K562 (cell line): ENCODE results near the gene MRPL54. TPM values are rescaled to one million over a fixed set of nuclear protein-coding genes. Genes with fewer than 3 reads are reported as not detected.

Experiments used
- FOSL1 ChIP-seq: fragments of 200-800 bp; sonication (Bioruptor generic); conservative IDR thresholded peaks from 2 replicates; pipeline ENCODE4 v1.6.1; 2016; ENCODE audit warnings: missing genetic modification characterization, missing compliant biosample characterization
- JUNB ChIP-seq: fragments of 450-650 bp; formaldehyde crosslinking; conservative IDR thresholded peaks from 2 replicates; pipeline ENCODE4 v1.4.0; 2020; ENCODE audit warnings: mild to moderate bottlenecking
- JUND ChIP-seq, 2 experiments: IDR thresholded peaks; 2 replicates in 1 of 2; 3 replicates in 1 of 2; pipeline ENCODE4 v1.6.1; 2011; ENCODE audit warnings: borderline replicate concordance in 2 of 2, low read depth in 2 of 2, low read length in 2 of 2, improper control_type of control experiment in 1 of 2, missing biosample characterization in 1 of 2, missing genetic modification characterization in 1 of 2, missing genetic modification reagents in 1 of 2
- KAT2B ChIP-seq: IDR thresholded peaks from one replicate; pipeline ENCODE4 v1.6.1; 2012; ENCODE audit warnings: low read depth, mild to moderate bottlenecking, control low read depth, inconsistent platforms, low read length, moderate library complexity
- MEF2A ChIP-seq: IDR thresholded peaks from 2 replicates; pipeline ENCODE4 v1.6.1; 2011; ENCODE audit warnings: low read depth, mild to moderate bottlenecking, low read length, moderate library complexity; ENCODE audit not compliant: control insufficient read depth
- NFATC3 ChIP-seq: fragments of 450-650 bp; IDR thresholded peaks from 2 replicates; pipeline ENCODE4 v1.6.1; 2017; ENCODE audit warnings: mild to moderate bottlenecking
- NR1H2 ChIP-seq: sonication (generic); formaldehyde crosslinking; IDR thresholded peaks from 2 replicates; pipeline ENCODE4 v1.4.0; 2020; ENCODE audit warnings: mild to moderate bottlenecking, missing genetic modification reagents
- NR2C2 ChIP-seq, 2 experiments: fragments of 200-800 bp in 1 of 2; sonication (Bioruptor generic) in 1 of 2; sonication (generic) in 1 of 2; formaldehyde crosslinking in 1 of 2; IDR thresholded peaks; 2 replicates each; pipeline versions ENCODE4 v1.6.1 to v1.8.0; 2016 to 2022; ENCODE audit warnings: mild to moderate bottlenecking in 1 of 2, missing compliant biosample characterization in 1 of 2, missing genetic modification characterization in 1 of 2, missing genetic modification reagents in 1 of 2
- ZNF778 ChIP-seq: fragments of 450-650 bp; formaldehyde crosslinking; IDR thresholded peaks from 2 replicates; pipeline ENCODE4 v1.4.0; 2020; ENCODE audit warnings: mild to moderate bottlenecking, moderate library complexity
- polyA plus RNA-seq, 8 experiments: library from polyadenylated mRNA; depleted of rRNA in 4 of 8; stranded (reverse) in 5 of 8; unstranded in 3 of 8; fragments of >200 nt; fragmentation: Nextera tagmentation in 2 of 8; fragmentation: Illumina TruSeq in 1 of 8; extraction: Ambion mirVana in 2 of 8; extraction: Trizol in 1 of 8; gene quantifications; 2 replicates each; pipeline versions ENCODE4 v1.2.1 to v1.2.3, GENCODE V29; 2011 to 2014; ENCODE audit warnings: inconsistent platforms in 1 of 8, missing spikeins in 1 of 8
- total RNA-seq, 7 experiments: library from RNA; depleted of rRNA in 6 of 7; stranded (reverse); fragments of >200 nt in 6 of 7; fragmentation: Illumina TruSeq in 2 of 7; extraction: Trizol in 2 of 7; gene quantifications; 2 replicates each; pipeline versions ENCODE4 v1.2.1 to v1.2.3, GENCODE V29; 2011 to 2021; ENCODE audit warnings: low replicate concordance in 1 of 7
- TF ChIP-seq, protein P1 (sequence below), 2 experiments: fragments of 450-650 bp in 1 of 2; sonication (generic) in 1 of 2; formaldehyde crosslinking in 1 of 2; IDR thresholded peaks in 1 of 2; conservative IDR thresholded peaks in 1 of 2; 2 replicates each; pipeline versions ENCODE4 v1.6.1 to v1.8.1; 2016 to 2023; ENCODE audit warnings: mild to moderate bottlenecking in 2 of 2, moderate library complexity in 2 of 2, inconsistent platforms in 1 of 2, missing genetic modification reagents in 1 of 2
- TF ChIP-seq, protein P2 (sequence below): fragments of 450-650 bp; IDR thresholded peaks from 2 replicates; pipeline ENCODE4 v1.6.1; 2016
- TF ChIP-seq, protein P3 (sequence below): fragments of 450-650 bp; formaldehyde crosslinking; IDR thresholded peaks from 2 replicates; pipeline ENCODE4 v1.4.0; 2020; ENCODE audit warnings: mild to moderate bottlenecking, moderate library complexity
- TF ChIP-seq, protein P4 (sequence below): fragments of 450-650 bp; IDR thresholded peaks from 2 replicates; pipeline ENCODE4 v1.6.1; 2018; ENCODE audit not compliant: partially characterized antibody

The MRPL54 gene
- total and polyA plus RNA-seq, 9 of the 15 experiments (the other 6 are each of a cell fraction or from before 2014, with no cell fraction given), result 3.5 to 120 (median 56.9) TPM

DNA sequence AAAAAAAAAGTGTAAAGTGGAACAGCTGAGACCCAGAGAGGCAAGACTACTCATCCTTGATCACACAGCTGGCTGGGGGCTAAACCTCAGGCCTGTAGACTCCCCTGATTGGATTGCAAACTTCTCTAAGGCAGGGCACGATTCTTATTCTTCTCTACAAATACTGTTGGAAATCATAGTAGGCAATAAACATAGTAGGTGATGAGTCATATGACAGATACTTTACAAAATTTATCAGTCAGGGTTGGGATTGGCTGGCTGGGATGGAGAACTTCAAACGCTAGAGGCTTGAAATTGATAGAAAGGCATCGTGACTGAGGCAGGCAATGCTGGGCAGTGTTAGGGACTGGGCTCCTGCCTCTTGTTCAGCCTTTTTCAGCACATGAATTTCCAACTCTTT is 29.6 kb downstream of the MRPL54 start (continued):
- TF ChIP-seq JUNB (no peak), FOSL1 (tag) (peak; percentile 23; the same call in 1 of the 2 replicates), NR1H2 (CRISPR knock-in tag) (no peak), JUND (IDR thresholded peaks at IDR 0.05; ENCODE audit: borderline replicate concordance, low read depth, low read length) (peak; percentile 67; the same call in 1 of the 2 replicates), JUND (tag; IDR thresholded peaks at IDR 0.05; ENCODE audit: borderline replicate concordance, low read depth, low read length) (no peak), NR2C2 (CRISPR knock-in tag; IDR thresholded peaks at IDR 0.05) (no peak), NR2C2 (tag; IDR thresholded peaks at IDR 0.05) (no peak), KAT2B (no peak), NFATC3 (no peak), MEF2A (no peak), ZNF778 (CRISPR knock-in tag) (no peak)
- TF ChIP-seq, protein P1, sequence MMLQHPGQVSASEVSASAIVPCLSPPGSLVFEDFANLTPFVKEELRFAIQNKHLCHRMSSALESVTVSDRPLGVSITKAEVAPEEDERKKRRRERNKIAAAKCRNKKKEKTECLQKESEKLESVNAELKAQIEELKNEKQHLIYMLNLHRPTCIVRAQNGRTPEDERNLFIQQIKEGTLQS (IDR thresholded peaks at IDR 0.05), result peak; percentile 78
- TF ChIP-seq, protein P1 (CRISPR knock-in tag; conservative IDR thresholded peaks at IDR 0.05), result no peak
- TF ChIP-seq, protein P2, sequence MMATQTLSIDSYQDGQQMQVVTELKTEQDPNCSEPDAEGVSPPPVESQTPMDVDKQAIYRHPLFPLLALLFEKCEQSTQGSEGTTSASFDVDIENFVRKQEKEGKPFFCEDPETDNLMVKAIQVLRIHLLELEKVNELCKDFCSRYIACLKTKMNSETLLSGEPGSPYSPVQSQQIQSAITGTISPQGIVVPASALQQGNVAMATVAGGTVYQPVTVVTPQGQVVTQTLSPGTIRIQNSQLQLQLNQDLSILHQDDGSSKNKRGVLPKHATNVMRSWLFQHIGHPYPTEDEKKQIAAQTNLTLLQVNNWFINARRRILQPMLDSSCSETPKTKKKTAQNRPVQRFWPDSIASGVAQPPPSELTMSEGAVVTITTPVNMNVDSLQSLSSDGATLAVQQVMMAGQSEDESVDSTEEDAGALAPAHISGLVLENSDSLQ, result 0 out of 2 replicates have a peak, but pooled peaks have one; percentile 6
- TF ChIP-seq, protein P3, sequence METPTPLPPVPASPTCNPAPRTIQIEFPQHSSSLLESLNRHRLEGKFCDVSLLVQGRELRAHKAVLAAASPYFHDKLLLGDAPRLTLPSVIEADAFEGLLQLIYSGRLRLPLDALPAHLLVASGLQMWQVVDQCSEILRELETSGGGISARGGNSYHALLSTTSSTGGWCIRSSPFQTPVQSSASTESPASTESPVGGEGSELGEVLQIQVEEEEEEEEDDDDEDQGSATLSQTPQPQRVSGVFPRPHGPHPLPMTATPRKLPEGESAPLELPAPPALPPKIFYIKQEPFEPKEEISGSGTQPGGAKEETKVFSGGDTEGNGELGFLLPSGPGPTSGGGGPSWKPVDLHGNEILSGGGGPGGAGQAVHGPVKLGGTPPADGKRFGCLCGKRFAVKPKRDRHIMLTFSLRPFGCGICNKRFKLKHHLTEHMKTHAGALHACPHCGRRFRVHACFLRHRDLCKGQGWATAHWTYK (CRISPR knock-in tag), result no peak
- TF ChIP-seq, protein P4, sequence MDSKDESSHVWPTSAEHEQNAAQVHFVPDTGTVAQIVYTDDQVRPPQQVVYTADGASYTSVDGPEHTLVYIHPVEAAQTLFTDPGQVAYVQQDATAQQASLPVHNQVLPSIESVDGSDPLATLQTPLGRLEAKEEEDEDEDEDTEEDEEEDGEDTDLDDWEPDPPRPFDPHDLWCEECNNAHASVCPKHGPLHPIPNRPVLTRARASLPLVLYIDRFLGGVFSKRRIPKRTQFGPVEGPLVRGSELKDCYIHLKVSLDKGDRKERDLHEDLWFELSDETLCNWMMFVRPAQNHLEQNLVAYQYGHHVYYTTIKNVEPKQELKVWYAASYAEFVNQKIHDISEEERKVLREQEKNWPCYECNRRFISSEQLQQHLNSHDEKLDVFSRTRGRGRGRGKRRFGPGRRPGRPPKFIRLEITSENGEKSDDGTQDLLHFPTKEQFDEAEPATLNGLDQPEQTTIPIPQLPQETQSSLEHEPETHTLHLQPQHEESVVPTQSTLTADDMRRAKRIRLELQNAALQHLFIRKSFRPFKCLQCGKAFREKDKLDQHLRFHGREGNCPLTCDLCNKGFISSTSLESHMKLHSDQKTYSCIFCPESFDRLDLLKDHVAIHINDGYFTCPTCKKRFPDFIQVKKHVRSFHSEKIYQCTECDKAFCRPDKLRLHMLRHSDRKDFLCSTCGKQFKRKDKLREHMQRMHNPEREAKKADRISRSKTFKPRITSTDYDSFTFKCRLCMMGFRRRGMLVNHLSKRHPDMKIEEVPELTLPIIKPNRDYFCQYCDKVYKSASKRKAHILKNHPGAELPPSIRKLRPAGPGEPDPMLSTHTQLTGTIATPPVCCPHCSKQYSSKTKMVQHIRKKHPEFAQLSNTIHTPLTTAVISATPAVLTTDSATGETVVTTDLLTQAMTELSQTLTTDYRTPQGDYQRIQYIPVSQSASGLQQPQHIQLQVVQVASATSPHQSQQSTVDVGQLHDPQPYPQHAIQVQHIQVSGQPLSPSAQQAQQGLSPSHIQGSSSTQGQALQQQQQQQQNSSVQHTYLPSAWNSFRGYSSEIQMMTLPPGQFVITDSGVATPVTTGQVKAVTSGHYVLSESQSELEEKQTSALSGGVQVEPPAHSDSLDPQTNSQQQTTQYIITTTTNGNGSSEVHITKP, result no peak
